ENCODE measurements around the gene TBPL1. TPM values are rescaled to one million over a fixed set of nuclear protein-coding genes. Genes with fewer than 3 reads are reported as not detected.

The TBPL1 gene
- total and polyA plus RNA-seq, 7 experiments from 2014 or later: 21.0 to 51.2 (median 31.2) TPM

DNA sequence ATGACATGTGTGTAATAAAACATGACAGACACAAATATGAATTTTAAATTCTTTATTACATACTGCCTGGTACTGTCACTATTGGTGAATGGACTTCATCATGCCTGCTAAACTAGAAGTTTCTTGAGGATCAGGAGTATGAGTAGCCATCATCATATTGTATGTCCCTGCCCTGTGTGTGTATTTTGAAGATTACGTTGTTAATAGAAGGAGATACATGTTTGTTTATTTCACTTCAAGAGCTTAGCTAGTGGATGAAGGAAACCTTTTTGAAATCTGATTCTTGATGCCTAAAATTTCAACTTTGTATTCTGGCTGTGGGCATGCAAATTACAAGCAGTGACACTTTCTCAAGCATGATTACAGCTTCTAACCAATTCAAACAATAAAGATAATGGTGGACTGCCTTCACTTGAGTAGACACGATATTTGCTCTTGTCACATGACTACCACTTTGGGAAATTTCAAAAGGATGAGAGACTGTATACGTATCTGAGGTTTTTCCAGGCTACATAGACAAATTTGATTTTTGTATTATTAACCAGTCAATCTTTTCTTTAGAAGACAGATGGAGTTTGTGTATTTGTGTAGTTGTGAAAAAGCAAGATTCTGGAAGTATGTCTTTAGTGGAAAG is 3.5 kb downstream of the TBPL1 start:
- intact Hi-C loops (cut with micrococcal nuclease): loop anchor here in 1 of 2 donors (10.0 kb wide), 1 partner anchor 1258 kb away; no protein-coding TSS in a partner anchor
- Histone ChIP-seq H3K4me1 (ENCODE audit: control insufficient read depth in 2 of 2, insufficient read depth in 2 of 2, low read length in 2 of 2) (peaks cover 11 to 26% of the 10 kb centered on the region in 2 donors), H3K27me3 (ENCODE audit: control insufficient read depth in 2 of 2, insufficient read depth in 2 of 2, low read length in 2 of 2) (no peaks in the 10 kb centered on the region), H3K27ac (ENCODE audit: low read depth, low read length) (no peak overlapping the region), H3K4me3 (ENCODE audit: low read length) (no peak overlapping the region), H3K36me3 (ENCODE audit: control insufficient read depth in 2 of 3, insufficient read depth in 3 of 3, low read length in 3 of 3) (peaks cover 0 to 7% (median 0%) of the 10 kb centered on the region in 3 experiments), H3K9me3 (ENCODE audit: control insufficient read depth in 2 of 3, low read length in 3 of 3) (no peaks in the 10 kb centered on the region)
- ATAC-seq: no peak
- POLR2A ChIA-PET: interaction anchor here (0.6 kb wide), 1 partner anchor 134 kb away, joined by 5 read pairs; no protein-coding TSS in a partner anchor
- Mint-ChIP-seq H3K27ac (peak overlapping the region in 3 of 9 donors; percentile 6 to 68 (median 29)), H3K27me3 (peaks cover 0 to under 1% (median 0%) of the 10 kb centered on the region in 5 donors), H3K4me1 (peaks cover 39 to 82% (median 69%) of the 10 kb centered on the region in 7 donors), H3K4me3 (peak overlapping the region in 4 of 10 donors; percentile 3 to 27 (median 13)), H3K9me3 (no peaks in the 10 kb centered on the region), H3K36me3 (peaks cover 0 to 2% (median 0%) of the 10 kb centered on the region in 5 donors)
- DNase-seq: no peak
- CTCF ChIA-PET: no interaction called here

DNA sequence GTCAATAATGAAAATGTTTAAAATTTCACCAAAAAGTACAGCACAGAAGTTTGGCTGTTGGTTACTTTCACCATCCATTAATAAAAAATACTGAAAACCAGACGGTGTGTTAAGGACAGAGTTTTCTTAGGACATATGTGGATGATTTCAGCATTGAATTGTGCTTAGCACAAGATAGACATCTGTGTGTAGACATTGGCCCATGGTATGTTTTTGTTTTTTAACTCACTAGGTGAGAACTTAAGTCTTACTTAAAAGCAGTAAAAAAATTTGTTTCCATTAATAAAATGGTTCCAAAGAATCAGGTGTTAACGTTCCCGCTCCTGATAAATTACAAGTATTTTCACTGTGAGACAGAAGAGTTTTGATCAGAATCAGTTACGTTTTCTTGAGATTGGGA is 4.2 kb downstream of the TBPL1 start:
- H3K4me1 ChIP-seq (ENCODE audit: control insufficient read depth in 2 of 2, insufficient read depth in 2 of 2, low read length in 2 of 2): peaks cover 9 to 26% of the 10 kb centered on the region in 2 donors
- peaks cover 44 to 87% (median 74%) of the 10 kb centered on the region in 7 donors for H3K4me1 Mint-ChIP-seq
- POLR2A ChIA-PET: no interaction called here
- peaks cover 0 to 2% (median 0%) of the 10 kb centered on the region in 5 donors for H3K36me3 Mint-ChIP-seq
- H3K27ac Mint-ChIP-seq: peak overlapping the region in 4 of 9 donors; percentile 6 to 68 (median 34)
- peak overlapping the region in 1 of 10 donors; percentile 3 for H3K4me3 Mint-ChIP-seq
- no peak overlapping the region for H3K4me3 ChIP-seq (ENCODE audit: low read length)
- no peak overlapping the region for H3K27ac ChIP-seq (ENCODE audit: low read depth, low read length)
- no peak for DNase-seq
- H3K9me3 Mint-ChIP-seq: no peaks in the 10 kb centered on the region
- H3K27me3 Mint-ChIP-seq: no peaks in the 10 kb centered on the region
- intact Hi-C loops (cut with micrococcal nuclease): loop anchor here in 1 of 2 donors (10.0 kb wide), 1 partner anchor 1258 kb away; no protein-coding TSS in a partner anchor
- CTCF ChIA-PET: interaction anchor here (1.5 to 1.9 kb wide), 2 partner anchors 16 to 33 kb away, joined by 4 to 8 read pairs; no protein-coding TSS in a partner anchor
- H3K36me3 ChIP-seq (ENCODE audit: control insufficient read depth in 2 of 3, insufficient read depth in 3 of 3, low read length in 3 of 3): peaks cover 0 to 7% (median 0%) of the 10 kb centered on the region in 3 experiments
- no peaks in the 10 kb centered on the region for H3K27me3 ChIP-seq (ENCODE audit: control insufficient read depth in 2 of 2, insufficient read depth in 2 of 2, low read length in 2 of 2)
- no peaks in the 10 kb centered on the region for H3K9me3 ChIP-seq (ENCODE audit: control insufficient read depth in 2 of 3, low read length in 3 of 3)
- ATAC-seq: no peak

DNA sequence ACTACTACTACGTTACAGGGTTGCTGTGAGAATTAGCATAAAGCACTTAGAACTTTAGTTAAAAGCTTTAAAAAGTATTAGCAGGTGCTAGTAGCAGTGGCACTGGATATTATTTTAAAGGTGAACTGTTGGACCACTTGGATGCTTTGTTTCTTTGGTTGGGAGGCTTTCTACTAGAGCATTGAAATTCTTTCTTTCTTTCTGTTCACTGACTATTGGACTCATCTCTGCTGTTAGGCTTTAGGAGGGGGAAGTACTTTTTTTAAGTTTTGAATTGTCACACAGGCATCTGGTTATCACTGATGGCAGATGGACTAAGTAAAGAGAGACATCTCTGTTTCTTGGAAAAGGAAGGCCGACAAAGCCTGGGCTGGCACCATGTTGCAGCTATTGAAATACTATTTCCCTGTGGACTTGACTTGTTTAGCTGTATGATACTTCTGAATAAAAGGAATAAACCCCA is 4.8 kb downstream of the TBPL1 start:
- ChIA-PET CTCF (interaction anchor here (1.4 to 1.9 kb wide), 3 partner anchors 15 to 42 kb away, joined by 4 to 8 read pairs (median 4); no protein-coding TSS in a partner anchor), POLR2A (interaction anchor here (0.9 kb wide), 1 partner anchor 20 kb away, joined by 3 read pairs; no protein-coding TSS in a partner anchor)
- H3K27me3 ChIP-seq (ENCODE audit: control insufficient read depth in 2 of 2, insufficient read depth in 2 of 2, low read length in 2 of 2): no peaks in the 10 kb centered on the region
- H3K36me3 Mint-ChIP-seq: peaks cover 0 to 2% (median 0%) of the 10 kb centered on the region in 5 donors
- H3K27ac ChIP-seq (ENCODE audit: low read depth, low read length): no peak overlapping the region
- no peaks in the 10 kb centered on the region for H3K9me3 Mint-ChIP-seq
- H3K4me1 Mint-ChIP-seq: peaks cover 47 to 89% (median 80%) of the 10 kb centered on the region in 7 donors
- ATAC-seq: no peak
- no peak overlapping the region for H3K4me3 ChIP-seq (ENCODE audit: low read length)
- no peaks in the 10 kb centered on the region for H3K9me3 ChIP-seq (ENCODE audit: control insufficient read depth in 2 of 3, low read length in 3 of 3)
- peak overlapping the region in 4 of 9 donors; percentile 2 to 36 (median 18) for H3K27ac Mint-ChIP-seq
- peaks cover 0 to 6% (median 0%) of the 10 kb centered on the region in 3 experiments for H3K36me3 ChIP-seq (ENCODE audit: control insufficient read depth in 2 of 3, insufficient read depth in 3 of 3, low read length in 3 of 3)
- DNase-seq: no peak
- H3K4me3 Mint-ChIP-seq: peak overlapping the region in 1 of 10 donors; percentile 26
- intact Hi-C loops (cut with micrococcal nuclease): loop anchor here in 1 of 2 donors (10.0 kb wide), 1 partner anchor 1257 kb away; no protein-coding TSS in a partner anchor
- no peaks in the 10 kb centered on the region for H3K27me3 Mint-ChIP-seq
- peaks cover 9 to 26% of the 10 kb centered on the region in 2 donors for H3K4me1 ChIP-seq (ENCODE audit: control insufficient read depth in 2 of 2, insufficient read depth in 2 of 2, low read length in 2 of 2)

DNA sequence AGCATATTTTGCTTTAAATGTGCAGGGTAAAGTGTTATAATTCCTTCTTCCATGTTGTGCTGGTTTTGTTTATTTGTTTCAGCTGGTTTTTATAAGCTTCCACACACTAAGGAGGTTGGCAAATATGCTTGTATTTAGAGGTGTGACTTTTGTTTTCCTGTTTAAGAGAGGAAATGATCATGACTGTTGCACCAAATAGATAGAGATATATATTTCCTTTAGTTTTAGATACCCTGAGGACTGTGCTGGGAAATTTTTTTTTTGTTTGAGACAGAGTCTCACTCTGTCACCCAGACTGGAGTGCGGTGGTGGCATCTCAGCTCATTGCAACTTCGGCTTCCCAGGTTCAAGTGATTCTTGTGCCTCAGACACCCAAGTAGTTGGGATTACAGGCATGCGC is 5.8 kb downstream of the TBPL1 start:
- peak overlapping the region in 1 of 9 donors; percentile 69 for H3K27ac Mint-ChIP-seq
- H3K9me3 ChIP-seq (ENCODE audit: control insufficient read depth in 2 of 3, low read length in 3 of 3): no peaks in the 10 kb centered on the region
- ChIA-PET CTCF (interaction anchor here (1.4 to 1.9 kb wide), 3 partner anchors 14 to 43 kb away, joined by 4 to 8 read pairs (median 4); no protein-coding TSS in a partner anchor), POLR2A (no interaction called here)
- H3K4me1 Mint-ChIP-seq: peaks cover 48 to 93% (median 85%) of the 10 kb centered on the region in 7 donors
- H3K27me3 Mint-ChIP-seq: no peaks in the 10 kb centered on the region
- no peaks in the 10 kb centered on the region for H3K9me3 Mint-ChIP-seq
- ATAC-seq (peak; percentile 42), DNase-seq (no peak)
- H3K27me3 ChIP-seq (ENCODE audit: control insufficient read depth in 2 of 2, insufficient read depth in 2 of 2, low read length in 2 of 2): no peaks in the 10 kb centered on the region
- H3K27ac ChIP-seq (ENCODE audit: low read depth, low read length): no peak overlapping the region
- intact Hi-C loops (cut with micrococcal nuclease): loop anchor here in 1 of 2 donors (10.0 kb wide), 1 partner anchor 1256 kb away; no protein-coding TSS in a partner anchor
- H3K36me3 Mint-ChIP-seq: peaks cover 0 to 2% (median 0%) of the 10 kb centered on the region in 5 donors
- no peaks in the 10 kb centered on the region for H3K36me3 ChIP-seq (ENCODE audit: control insufficient read depth in 2 of 3, insufficient read depth in 3 of 3, low read length in 3 of 3)
- peaks cover 9 to 26% of the 10 kb centered on the region in 2 donors for H3K4me1 ChIP-seq (ENCODE audit: control insufficient read depth in 2 of 2, insufficient read depth in 2 of 2, low read length in 2 of 2)
- no peak overlapping the region for H3K4me3 Mint-ChIP-seq
- no peak overlapping the region for H3K4me3 ChIP-seq (ENCODE audit: low read length)

- POLR2A ChIA-PET: no interaction called here
- Histone ChIP-seq H3K4me1 (ENCODE audit: control insufficient read depth in 2 of 2, insufficient read depth in 2 of 2, low read length in 2 of 2) (peaks cover 4 to 18% of the 10 kb centered on the region in 2 donors), H3K36me3 (ENCODE audit: control insufficient read depth in 2 of 3, insufficient read depth in 3 of 3, low read length in 3 of 3) (no peaks in the 10 kb centered on the region), H3K27ac (ENCODE audit: low read depth, low read length) (no peak overlapping the region), H3K27me3 (ENCODE audit: control insufficient read depth in 2 of 2, insufficient read depth in 2 of 2, low read length in 2 of 2) (no peaks in the 10 kb centered on the region), H3K9me3 (ENCODE audit: control insufficient read depth in 2 of 3, low read length in 3 of 3) (no peaks in the 10 kb centered on the region), H3K4me3 (ENCODE audit: low read length) (no peak overlapping the region)
- peak overlapping the region in 3 of 9 donors; percentile 15 to 36 (median 31) for H3K27ac Mint-ChIP-seq
- peak overlapping the region in 1 of 10 donors; percentile 28 for H3K4me3 Mint-ChIP-seq
- no peaks in the 10 kb centered on the region for H3K9me3 Mint-ChIP-seq
- intact Hi-C loops (cut with micrococcal nuclease): loop anchor here in 1 of 2 donors (10.0 kb wide), 1 partner anchor 1255 kb away; no protein-coding TSS in a partner anchor
- peaks cover 40 to 93% (median 84%) of the 10 kb centered on the region in 7 donors for H3K4me1 Mint-ChIP-seq
- DNase-seq (no peak), ATAC-seq (no peak)
- H3K27me3 Mint-ChIP-seq: no peaks in the 10 kb centered on the region
- H3K36me3 Mint-ChIP-seq: peaks cover 0 to 2% (median 0%) of the 10 kb centered on the region in 5 donors
- CTCF ChIA-PET: no interaction called here
Observed at GRCh38 chr6:133959667-133960368, 6.8 kb downstream of the TBPL1 start.

- intact Hi-C loops (cut with micrococcal nuclease): loop anchor here in 1 of 2 donors (1.0 kb wide), 1 partner anchor 8 kb away; no protein-coding TSS in a partner anchor
- no peak overlapping the region for H3K4me3 Mint-ChIP-seq
- no peaks in the 10 kb centered on the region for H3K9me3 Mint-ChIP-seq
- ChIA-PET CTCF (interaction anchor here (1.9 kb wide), 1 partner anchor 12 kb away, joined by 5 read pairs; no protein-coding TSS in a partner anchor), POLR2A (interaction anchor here (1.4 kb wide), 1 partner anchor 9 kb away, joined by 8 read pairs; the partner anchor contains the start of gene TBPL1)
- Histone ChIP-seq H3K4me3 (ENCODE audit: low read length) (no peak overlapping the region), H3K27ac (ENCODE audit: low read depth, low read length) (no peak overlapping the region), H3K4me1 (ENCODE audit: control insufficient read depth in 2 of 2, insufficient read depth in 2 of 2, low read length in 2 of 2) (peaks cover 4 to 7% of the 10 kb centered on the region in 2 donors), H3K27me3 (ENCODE audit: control insufficient read depth in 2 of 2, insufficient read depth in 2 of 2, low read length in 2 of 2) (no peaks in the 10 kb centered on the region), H3K36me3 (ENCODE audit: control insufficient read depth in 2 of 3, insufficient read depth in 3 of 3, low read length in 3 of 3) (no peaks in the 10 kb centered on the region), H3K9me3 (ENCODE audit: control insufficient read depth in 2 of 3, low read length in 3 of 3) (no peaks in the 10 kb centered on the region)
- H3K27me3 Mint-ChIP-seq: no peaks in the 10 kb centered on the region
- no peak for ATAC-seq
- H3K27ac Mint-ChIP-seq: peak overlapping the region in 6 of 9 donors; percentile 2 to 61 (median 12)
- peaks cover 0 to 3% (median 0%) of the 10 kb centered on the region in 5 donors for H3K36me3 Mint-ChIP-seq
- no peak for DNase-seq
- H3K4me1 Mint-ChIP-seq: peaks cover 37 to 96% (median 84%) of the 10 kb centered on the region in 7 donors
Observed at GRCh38 chr6:133961831-133962230, 8.8 kb downstream of the TBPL1 start.
